ENCODE results near the gene CTU1. TPM values are rescaled to one million over a fixed set of nuclear protein-coding genes. Genes with fewer than 3 reads are reported as not detected.

The CTU1 gene
- total RNA-seq, 1 experiment from 2014 or later: 15.3 TPM

DNA sequence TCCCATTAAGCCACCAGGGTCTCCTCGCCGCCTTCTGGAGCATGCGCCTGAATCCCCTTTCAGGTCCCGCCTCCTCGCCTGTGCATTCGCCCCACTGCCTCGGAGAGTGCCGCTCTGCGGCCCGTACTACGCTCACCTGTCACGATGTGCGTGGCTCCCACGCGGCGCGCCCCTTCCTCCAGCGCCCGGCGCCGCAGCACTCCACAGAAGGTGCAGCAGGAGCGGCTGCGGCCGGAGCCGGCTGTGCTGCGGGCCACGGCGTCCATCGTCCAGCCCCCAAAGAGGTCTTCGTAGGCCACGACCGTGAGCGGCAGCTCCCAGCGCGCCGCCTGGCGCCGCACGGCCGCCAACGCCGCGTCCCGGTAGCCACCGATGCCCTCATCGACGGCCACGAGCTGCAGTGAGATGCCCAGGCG lies 4.3 kb downstream of the CTU1 start:
- H3K36me3 ChIP-seq (replicated peaks; ENCODE audit: control insufficient read depth, insufficient read depth, low read length): peaks cover 6% of the 10 kb centered on the region
- no peak overlapping the region for H3K4me3 ChIP-seq (ENCODE audit: insufficient read depth, low read depth, low read length)
- no peak for DNase-seq
- no peaks in the 10 kb centered on the region; the same call in none of the 2 replicates for H3K27me3 ChIP-seq (ENCODE audit: control insufficient read depth, insufficient read depth, low read length)

DNA sequence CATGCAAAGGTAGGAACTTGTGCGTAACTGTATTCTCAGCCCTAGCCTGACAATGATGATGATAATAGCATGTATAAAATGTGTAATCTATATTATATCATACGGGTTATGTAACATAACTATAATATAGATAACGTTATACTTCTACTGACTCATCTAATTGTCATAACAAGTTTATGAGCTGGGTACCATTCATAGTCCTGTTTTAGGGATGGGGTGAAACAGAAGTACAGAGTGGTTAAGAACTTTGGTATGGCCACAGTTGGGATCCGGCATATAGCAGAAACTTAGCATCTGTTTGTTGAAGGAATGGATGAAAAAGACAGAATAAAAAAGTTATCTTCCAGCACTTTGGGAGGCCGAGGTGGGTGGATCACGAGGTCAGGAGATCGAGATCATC lies 5.2 kb downstream of the CTU1 start:
- Histone ChIP-seq H3K36me3 (replicated peaks; ENCODE audit: control insufficient read depth, insufficient read depth, low read length) (peaks cover 6% of the 10 kb centered on the region), H3K27me3 (ENCODE audit: control insufficient read depth, insufficient read depth, low read length) (no peaks in the 10 kb centered on the region), H3K4me3 (ENCODE audit: insufficient read depth, low read depth, low read length) (no peak overlapping the region)
- DNase-seq: no peak

GRCh38 chr19:51101171-51101865 lies 6.9 kb downstream of the CTU1 start:
- Histone ChIP-seq H3K27me3 (ENCODE audit: control insufficient read depth, insufficient read depth, low read length) (no peaks in the 10 kb centered on the region), H3K4me3 (ENCODE audit: insufficient read depth, low read depth, low read length) (no peak overlapping the region), H3K36me3 (replicated peaks; ENCODE audit: control insufficient read depth, insufficient read depth, low read length) (peaks cover 6% of the 10 kb centered on the region)
- DNase-seq: no peak

DNA sequence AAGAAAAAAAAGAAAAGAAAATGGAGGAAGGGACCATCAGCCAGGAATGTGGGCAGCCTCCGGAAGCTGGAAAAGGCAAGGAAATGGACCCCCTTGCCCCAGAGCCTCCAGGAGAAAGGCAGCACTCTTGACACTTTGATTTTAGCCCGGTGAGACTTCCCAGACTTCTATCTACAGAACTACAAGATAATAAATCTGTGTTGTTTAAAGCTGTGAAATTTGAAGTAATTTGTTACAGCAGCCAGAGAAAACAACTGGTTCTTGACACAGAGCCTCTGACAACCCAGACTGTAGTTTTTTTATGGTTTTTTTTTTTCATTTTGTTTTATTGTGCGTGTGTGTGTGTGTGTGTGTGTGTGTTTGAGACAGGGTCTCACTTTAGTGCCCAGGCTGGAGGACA lies 7.6 kb downstream of the CTU1 start:
- Histone ChIP-seq H3K4me3 (ENCODE audit: insufficient read depth, low read depth, low read length) (no peak overlapping the region), H3K36me3 (replicated peaks; ENCODE audit: control insufficient read depth, insufficient read depth, low read length) (peaks cover 6% of the 10 kb centered on the region), H3K27me3 (ENCODE audit: control insufficient read depth, insufficient read depth, low read length) (no peaks in the 10 kb centered on the region)
- no peak for DNase-seq

DNA sequence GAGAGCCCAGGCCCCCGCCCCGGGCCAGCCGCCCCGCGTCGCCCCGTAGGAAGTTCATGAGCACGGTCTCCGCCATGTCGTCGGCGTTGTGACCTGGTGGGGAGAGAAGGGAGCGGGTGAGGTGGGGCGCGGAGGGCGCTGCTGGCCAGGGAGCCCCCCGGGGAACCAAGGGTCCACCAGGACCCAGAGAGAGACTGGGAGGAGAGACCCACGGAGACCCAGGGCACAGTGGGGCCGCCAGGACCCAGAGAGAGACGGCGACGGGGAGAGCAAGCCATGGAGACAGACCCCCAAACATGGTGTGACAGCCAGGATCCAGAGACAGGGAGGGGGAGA lies 9.2 kb downstream of the CTU1 start:
- Histone ChIP-seq H3K36me3 (replicated peaks; ENCODE audit: control insufficient read depth, insufficient read depth, low read length) (peaks cover 6% of the 10 kb centered on the region), H3K27me3 (ENCODE audit: control insufficient read depth, insufficient read depth, low read length) (no peaks in the 10 kb centered on the region), H3K4me3 (ENCODE audit: insufficient read depth, low read depth, low read length) (peak overlapping the region; percentile 10; the same call in 1 of the 2 replicates)
- no peak for DNase-seq

DNA sequence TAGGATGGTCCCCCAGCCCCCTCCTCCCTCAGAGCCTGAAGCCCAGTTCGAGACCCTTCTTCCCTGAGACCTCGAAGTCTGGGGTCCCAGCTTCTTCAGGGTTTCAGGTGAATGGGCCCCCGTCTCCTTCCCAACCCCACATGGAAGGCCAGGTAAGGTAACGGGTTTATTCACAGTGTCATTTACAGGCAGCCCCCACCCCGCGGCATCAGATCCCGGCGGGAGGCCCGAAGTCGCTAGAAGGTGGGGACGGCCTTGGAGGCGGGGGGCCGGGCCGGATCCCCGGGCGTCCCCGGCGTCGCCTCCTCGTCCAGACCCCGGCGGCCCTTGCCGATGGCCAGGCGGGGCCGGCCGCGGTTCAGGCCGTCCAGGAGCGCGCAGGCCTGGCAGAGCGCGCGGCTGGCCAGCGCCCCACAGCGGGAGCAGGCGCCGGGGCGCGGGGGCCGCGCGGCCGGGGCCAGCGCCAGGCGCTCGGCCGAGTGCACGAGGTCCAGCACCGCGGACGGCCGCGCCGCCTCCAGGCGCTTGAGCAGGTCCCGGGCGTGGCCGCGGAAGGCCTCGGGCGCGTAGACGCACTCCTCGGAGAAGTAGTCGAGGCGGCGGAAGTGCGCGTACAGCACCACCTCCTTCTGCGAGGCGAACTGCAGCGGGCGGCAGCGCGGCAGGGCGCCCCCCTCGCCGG lies 9.7 kb downstream of the CTU1 start:
- Histone ChIP-seq H3K27me3 (ENCODE audit: control insufficient read depth, insufficient read depth, low read length) (no peaks in the 10 kb centered on the region), H3K36me3 (replicated peaks; ENCODE audit: control insufficient read depth, insufficient read depth, low read length) (peaks cover 5% of the 10 kb centered on the region), H3K4me3 (ENCODE audit: insufficient read depth, low read depth, low read length) (no peak overlapping the region)
- peak; percentile 50 for DNase-seq

DNA sequence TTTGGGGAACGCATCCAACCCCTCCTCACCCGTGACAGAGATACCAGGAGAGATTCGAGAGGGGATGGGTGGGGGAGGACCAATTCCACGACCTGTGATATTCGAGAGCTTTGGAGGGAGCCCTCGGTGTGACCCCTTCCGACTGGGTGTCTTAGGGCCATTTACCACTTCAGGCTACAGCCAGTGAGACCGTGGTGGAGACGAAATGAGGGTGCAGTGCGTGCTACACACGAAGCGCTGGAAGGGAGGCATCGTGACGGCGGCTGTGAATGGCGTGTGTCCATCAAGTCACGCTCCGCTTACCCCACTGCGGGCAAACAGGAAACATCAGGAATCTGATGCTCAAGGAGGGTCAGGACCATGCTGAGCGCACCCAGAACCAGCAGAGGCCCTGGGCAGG lies 10.4 kb downstream of the CTU1 start:
- Histone ChIP-seq H3K4me3 (ENCODE audit: insufficient read depth, low read depth, low read length) (no peak overlapping the region), H3K36me3 (replicated peaks; ENCODE audit: control insufficient read depth, insufficient read depth, low read length) (peaks cover 4% of the 10 kb centered on the region; the same call in 1 of the 2 replicates), H3K27me3 (ENCODE audit: control insufficient read depth, insufficient read depth, low read length) (no peaks in the 10 kb centered on the region)
- DNase-seq: no peak

DNA sequence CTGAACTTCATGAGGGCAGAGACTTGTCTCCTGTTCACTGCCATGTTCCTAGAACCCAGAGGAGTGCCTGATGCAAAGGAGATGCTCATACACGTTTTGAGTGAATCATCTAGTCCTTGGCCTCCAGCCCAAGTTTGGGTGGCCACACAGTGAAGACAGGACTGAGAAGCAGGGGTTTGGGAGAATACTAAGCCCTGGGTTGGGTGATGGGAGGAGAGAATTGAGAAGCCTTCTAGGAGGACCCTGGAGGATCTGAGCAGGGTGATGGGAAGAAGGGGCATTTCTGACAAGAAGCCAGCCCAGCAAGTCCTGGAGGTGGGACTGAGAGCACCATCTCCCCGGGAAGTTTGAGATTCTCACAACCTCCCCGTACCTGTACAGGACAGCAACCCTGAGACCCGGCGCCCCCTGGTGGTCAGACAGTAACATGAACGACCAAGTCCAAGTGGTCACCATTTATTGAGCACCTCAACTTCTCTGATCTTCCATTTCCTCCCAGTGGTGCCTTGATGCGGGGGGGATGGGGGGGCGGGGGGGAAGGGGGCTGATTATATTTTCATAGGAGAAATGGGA lies 11.0 kb downstream of the CTU1 start:
- Histone ChIP-seq H3K36me3 (replicated peaks; ENCODE audit: control insufficient read depth, insufficient read depth, low read length) (peaks cover 2% of the 10 kb centered on the region; the same call in 1 of the 2 replicates), H3K27me3 (ENCODE audit: control insufficient read depth, insufficient read depth, low read length) (no peaks in the 10 kb centered on the region), H3K4me3 (ENCODE audit: insufficient read depth, low read depth, low read length) (no peak overlapping the region)
- DNase-seq: peak; percentile 91

DNA sequence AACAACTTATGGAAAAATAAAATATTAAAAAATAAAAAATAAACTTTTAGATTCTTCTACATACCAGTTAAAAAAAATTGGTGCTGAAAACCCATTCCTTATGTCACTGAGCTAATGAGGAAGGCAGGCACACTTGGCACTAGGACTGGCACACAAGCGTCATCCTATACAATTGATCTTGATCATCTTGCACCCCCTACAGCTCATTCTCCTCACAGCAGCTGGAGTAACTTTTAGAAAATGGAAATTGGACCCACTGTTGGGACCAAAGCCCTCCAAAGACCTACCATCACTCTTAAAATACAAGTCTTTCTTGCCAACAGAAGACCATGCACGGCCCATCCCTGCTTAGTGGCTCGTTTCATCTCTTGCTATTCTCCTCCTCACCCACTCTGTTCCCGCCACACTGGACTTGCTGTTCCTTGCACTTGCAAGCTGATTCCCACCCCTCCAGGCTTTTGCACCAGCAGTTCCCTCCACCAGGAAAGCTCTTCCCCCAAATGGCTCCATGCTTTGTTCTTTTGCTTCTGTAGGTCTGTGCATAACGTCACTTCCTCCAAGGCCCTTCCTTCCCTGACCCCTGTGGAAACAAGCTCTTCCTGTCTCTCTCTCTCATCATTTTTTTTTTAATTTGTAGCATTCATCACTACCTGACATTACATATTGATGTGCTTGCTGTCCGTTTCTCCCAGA lies 11.6 kb downstream of the CTU1 start:
- Histone ChIP-seq H3K27me3 (ENCODE audit: control insufficient read depth, insufficient read depth, low read length) (no peaks in the 10 kb centered on the region), H3K36me3 (replicated peaks; ENCODE audit: control insufficient read depth, insufficient read depth, low read length) (0 out of 2 replicates have a peak, but pooled peaks cover 1% of the 10 kb centered on the region), H3K4me3 (ENCODE audit: insufficient read depth, low read depth, low read length) (no peak overlapping the region)
- DNase-seq: peak; percentile 67

GRCh38 chr19:51094696-51095279 lies 13.4 kb downstream of the CTU1 start:
- Histone ChIP-seq H3K36me3 (replicated peaks; ENCODE audit: control insufficient read depth, insufficient read depth, low read length) (no peaks in the 10 kb centered on the region), H3K4me3 (ENCODE audit: insufficient read depth, low read depth, low read length) (no peak overlapping the region), H3K27me3 (ENCODE audit: control insufficient read depth, insufficient read depth, low read length) (no peaks in the 10 kb centered on the region; the same call in 1 of the 2 replicates)
- peak; percentile 95 for DNase-seq

DNA sequence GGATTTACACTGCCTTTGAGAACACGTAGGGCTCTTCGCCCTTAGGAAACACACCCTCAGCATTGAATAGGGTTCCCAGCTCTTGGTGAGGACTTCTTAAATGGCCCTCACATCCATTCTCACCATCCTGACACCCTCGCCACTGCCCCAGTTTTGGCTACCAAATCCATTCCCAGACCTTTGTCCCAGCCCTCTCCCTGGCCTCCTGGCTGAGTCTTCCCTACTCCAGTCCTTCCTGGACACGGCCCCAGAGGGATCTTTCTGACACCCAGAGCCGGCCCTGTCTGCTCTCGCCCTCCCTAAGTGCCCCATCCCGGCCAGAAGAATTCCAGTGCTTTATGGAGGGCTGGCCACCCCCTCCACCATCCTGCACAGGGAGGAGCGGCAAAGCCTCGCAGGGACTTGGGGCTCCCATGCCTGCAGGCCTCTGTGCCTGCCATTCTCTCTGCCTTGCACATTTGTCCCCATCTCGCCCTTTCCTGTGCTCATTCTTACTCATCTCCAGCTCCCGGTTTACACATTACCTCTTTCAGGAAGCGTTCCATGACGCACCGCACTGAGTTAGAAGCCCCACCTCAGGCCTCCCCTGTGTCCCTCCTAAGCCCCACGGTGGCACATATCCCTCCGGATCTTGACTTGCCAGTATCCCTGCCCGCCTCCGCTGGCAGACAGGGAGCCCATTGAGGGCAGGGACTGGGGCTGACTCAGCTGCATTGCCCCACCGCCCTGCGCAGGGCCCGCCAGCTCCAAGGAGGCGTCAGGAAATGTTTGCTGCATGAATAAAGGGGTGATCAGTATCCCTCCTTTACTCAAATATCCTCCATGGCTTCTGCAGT lies 14.5 kb downstream of the CTU1 start:
- peak; percentile 58 for DNase-seq
- Histone ChIP-seq H3K4me3 (ENCODE audit: insufficient read depth, low read depth, low read length) (no peak overlapping the region), H3K27me3 (ENCODE audit: control insufficient read depth, insufficient read depth, low read length) (no peaks in the 10 kb centered on the region; the same call in 1 of the 2 replicates), H3K36me3 (replicated peaks; ENCODE audit: control insufficient read depth, insufficient read depth, low read length) (no peaks in the 10 kb centered on the region)

DNA sequence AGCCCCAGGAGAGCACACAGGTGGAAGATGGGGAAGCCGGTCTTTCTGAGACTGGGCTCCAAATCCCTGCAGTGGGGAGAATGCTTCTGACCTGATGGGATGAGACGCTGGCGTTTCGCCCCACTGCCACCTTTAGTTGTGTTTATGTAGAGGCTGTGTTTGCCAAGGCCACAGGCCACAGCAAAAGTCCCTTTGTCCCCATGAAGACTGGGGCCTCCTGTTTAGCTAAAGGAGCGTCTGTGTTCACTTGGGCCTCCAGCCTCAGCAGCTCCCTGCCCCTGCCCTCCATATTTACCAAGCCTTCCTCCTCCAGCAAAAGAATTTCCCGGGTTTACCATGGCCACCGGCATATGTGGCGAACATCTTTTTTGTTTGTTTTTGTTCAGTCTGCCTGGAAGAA lies 15.1 kb downstream of the CTU1 start:
- H3K36me3 ChIP-seq (replicated peaks; ENCODE audit: control insufficient read depth, insufficient read depth, low read length): no peaks in the 10 kb centered on the region
- no peaks in the 10 kb centered on the region; the same call in 1 of the 2 replicates for H3K27me3 ChIP-seq (ENCODE audit: control insufficient read depth, insufficient read depth, low read length)
- no peak for DNase-seq
- no peak overlapping the region for H3K4me3 ChIP-seq (ENCODE audit: insufficient read depth, low read depth, low read length)

DNA sequence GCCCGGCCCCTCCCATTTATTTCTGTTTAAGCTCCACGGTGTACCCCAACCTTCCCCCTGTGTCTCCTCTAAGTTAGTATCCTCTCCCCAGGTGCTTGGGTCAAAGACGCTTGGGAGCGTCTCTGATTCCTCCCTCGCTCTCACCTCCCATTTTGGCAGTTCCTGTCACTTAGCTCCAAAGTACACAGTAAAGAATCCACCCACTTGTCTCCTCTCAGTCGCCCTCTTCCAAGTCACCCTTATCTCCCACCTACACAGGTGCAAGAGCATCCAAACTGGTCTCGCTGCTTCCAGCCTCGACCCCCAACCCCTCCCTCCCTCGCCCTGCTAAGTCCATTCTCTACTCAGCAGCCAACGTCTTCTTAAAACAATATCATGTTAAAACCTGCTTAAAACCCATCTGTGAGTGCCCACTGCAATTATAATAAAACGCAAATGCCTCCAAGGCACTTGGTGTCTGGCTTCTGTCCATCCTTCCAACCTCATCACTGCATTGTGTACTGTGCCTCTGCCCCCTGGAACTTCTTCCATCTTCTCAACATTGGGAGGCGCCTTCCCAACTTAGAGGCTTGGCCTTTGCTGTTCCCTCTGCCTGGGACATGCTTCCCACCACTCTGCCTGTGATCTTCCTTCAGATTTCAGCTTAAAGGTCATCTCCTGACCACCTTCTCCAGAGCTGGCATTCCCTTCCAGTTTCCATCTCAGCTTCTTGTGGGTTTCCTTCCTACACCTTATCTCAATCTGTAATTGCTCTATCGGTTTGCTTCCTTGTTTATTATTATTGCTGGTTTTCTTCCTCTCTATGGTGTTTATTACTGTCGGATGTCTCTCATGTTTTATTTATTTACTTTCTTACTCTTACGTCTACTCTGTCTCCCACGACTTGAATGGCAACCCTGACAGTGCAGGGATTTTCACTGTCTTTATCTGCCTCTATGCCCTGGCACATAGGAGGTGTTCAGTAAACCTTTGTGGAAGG lies 16.0 kb downstream of the CTU1 start:
- Histone ChIP-seq H3K36me3 (replicated peaks; ENCODE audit: control insufficient read depth, insufficient read depth, low read length) (no peaks in the 10 kb centered on the region), H3K4me3 (ENCODE audit: insufficient read depth, low read depth, low read length) (no peak overlapping the region), H3K27me3 (ENCODE audit: control insufficient read depth, insufficient read depth, low read length) (no peaks in the 10 kb centered on the region; the same call in 1 of the 2 replicates)
- DNase-seq: no peak

Measured in H7 (cell line).